Right renal pelvis (tissue), 4 donors: ENCODE results near the gene CD44. TPM values are rescaled to one million over a fixed set of nuclear protein-coding genes. Genes with fewer than 3 reads are reported as not detected.

Experiments used
- DNase-seq, 4 donors: peaks; one replicate each; pipeline ENCODE4 v3.0.0-alpha.2; 2013; ENCODE audit warnings: low read depth in 4 of 4, low spot score in 3 of 4, missing footprints in 1 of 4
- polyA plus RNA-seq, 4 donors: library from polyadenylated mRNA; unstranded; fragments of 120-200 nt; gene quantifications; one replicate each; pipeline ENCODE4 v1.2.1, GENCODE V29; 2013; ENCODE audit not compliant: insufficient read length in 4 of 4

The CD44 gene
- polyA plus RNA-seq, 4 donors: 11.6 to 15.2 (median 12.3) TPM

DNA sequence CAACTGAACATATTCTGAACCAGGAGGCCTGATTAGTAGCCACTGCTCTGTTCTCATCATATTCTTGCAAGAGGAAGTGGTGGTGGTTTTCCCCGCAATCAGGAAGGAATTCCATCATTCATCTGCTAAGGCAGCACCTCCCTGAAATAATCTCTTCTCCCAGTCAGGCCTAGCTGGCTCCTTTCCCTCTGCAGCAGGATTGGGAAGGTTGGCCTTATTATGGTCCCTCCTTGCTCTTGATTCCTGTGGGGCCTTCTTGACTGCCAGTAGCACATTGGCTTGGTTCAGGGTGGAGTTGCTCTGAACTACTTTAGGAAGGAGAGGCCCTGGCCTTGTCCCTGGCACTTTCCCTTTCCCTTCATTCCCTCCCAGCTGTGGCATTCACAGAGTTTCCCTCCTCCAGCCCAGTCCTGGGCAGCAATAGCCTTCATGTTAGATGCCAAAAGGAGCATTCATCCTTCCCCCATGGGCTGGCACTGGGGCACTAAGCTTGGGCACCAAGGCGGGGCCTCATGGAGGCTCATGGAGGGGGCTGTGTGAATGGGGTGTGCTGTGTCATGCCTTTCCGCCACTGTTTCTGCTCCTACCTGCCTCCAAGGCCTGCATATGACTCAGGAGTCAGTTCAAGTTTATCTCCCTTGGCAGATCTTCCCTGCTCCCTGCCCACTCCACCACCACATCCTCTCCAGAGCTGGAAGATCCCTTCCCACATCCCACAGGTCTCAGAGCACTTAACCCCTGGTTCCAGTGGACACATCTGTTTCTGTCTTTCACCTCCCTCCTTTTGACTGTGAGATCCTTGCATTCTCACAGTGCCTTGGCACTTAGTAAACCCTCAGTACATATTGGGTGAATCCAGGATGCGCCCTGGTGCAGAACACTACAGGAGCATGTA is 27.6 kb upstream of the CD44 start:
- no peak for DNase-seq

DNA sequence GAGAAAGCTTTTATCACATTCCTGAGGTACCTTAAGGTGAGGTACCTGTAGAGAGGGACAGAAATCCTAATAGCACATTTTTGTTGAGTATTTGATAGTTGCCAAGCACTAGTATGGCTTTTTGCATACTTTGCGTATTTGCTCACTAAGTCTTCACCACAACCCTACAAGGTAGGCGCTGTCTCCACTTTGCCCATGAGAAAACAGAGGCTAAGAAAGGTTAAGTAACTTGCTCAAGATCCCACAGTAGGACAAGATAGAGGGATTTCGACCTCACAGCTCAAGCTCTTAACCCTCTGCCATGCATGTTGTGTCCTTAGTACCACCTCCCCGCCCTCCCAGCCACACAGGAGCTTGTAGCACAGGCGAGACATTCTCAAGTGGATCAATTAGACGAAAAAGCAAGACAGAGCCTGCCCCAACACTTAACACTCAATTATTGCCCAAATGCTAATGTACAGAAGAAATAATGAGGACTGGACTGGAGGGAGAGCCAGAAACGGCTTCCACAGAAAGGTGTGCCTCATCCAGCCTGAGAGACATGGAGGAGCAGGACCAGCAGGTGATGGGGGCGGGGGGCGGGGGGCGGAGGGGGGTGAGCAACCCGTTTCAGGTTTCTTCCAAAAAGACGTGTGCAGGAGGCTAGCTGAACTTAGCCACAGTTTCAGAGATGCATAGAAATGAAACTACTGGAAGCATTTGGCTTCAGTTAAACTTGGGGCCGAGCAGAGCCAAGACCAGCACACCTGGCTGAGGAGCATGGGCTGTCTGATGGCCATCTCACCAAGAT is 26.7 kb upstream of the CD44 start:
- DNase-seq: no peak

DNA sequence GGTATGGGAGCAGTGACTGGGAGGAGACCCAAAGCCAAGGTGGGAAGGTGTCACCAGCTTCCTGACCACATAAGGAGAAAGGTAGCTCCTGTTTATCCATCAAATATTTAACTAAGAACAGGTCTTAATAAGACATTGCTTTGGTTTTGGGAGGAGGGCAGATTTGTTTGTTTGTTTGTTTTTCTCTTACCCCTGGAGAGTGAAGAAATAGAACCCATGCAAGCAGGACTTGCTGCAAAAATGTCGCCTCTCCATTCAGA is 26.2 kb upstream of the CD44 start:
- DNase-seq: no peak

GRCh38 chr11:35114906-35115687 is 23.9 kb upstream of the CD44 start:
- DNase-seq: no peak

DNA sequence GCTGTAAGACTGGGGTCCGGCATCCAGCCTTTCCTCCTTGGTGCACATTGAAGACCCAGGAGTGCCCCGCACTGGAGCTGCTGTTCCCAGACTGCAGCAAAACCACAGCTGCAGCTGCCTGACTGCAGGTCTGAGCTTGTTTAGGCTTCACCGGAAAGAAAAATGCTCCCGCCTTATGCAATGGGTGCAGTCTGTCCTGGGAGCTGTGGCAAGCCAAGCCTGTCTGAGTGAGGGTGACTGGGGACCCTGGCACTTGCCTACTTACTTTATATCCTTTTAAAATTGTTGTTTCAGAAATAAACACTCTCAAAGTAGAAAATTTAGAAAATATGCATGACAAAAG is 23.3 kb upstream of the CD44 start:
- DNase-seq: no peak

DNA sequence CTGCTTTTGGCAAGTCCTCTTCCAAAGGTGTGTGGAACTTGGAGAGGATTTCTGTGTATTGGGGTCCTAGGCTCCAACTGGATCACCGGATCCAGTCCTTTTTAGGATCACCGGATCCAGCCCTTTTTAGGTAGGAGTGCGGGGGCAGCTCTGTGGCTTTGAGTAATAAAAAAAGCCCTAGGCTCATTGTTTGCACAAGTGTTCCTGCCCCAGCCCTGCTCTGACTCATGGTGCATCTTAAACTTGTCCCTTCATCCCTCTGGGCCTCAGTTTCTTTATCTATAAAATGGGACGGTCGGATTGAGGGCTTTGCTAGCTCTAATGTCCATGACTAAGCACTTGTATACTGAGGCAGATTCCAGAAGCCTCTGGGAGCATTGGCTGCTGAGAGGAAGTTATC is 22.7 kb upstream of the CD44 start:
- DNase-seq: no peak

- DNase-seq: no peak
These were observed 22.0 kb upstream of the CD44 start for GRCh38 chr11:35116762-35117640.

GRCh38 chr11:35118906-35119305 is 20.1 kb upstream of the CD44 start:
- no peak for DNase-seq

DNA sequence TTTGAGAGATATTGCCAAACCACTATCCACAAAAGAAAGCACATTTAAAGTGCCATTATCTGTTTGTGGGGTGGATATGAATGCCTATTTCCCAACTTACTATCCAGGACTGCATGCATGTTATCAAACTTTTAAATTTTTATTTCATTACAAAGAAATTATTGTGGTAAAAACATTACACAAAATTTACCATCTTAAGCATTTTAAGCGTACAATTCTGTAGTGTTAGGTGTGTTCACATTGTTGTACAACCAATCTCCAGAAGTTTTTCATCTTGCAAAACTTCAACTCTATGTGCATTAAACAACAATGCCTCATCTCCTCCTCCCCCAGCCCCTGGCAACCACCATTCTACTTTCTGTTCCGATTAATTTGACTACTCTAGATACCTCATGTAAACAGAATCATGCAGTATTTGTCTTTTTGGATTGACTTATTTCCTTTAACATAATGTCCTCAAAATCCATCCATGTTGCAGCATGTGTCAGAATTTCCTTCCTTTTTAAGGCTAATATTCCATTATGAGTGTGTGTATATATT is 17.6 kb upstream of the CD44 start:
- DNase-seq: no peak

GRCh38 chr11:35122308-35122707 is 16.7 kb upstream of the CD44 start:
- no peak for DNase-seq

DNA sequence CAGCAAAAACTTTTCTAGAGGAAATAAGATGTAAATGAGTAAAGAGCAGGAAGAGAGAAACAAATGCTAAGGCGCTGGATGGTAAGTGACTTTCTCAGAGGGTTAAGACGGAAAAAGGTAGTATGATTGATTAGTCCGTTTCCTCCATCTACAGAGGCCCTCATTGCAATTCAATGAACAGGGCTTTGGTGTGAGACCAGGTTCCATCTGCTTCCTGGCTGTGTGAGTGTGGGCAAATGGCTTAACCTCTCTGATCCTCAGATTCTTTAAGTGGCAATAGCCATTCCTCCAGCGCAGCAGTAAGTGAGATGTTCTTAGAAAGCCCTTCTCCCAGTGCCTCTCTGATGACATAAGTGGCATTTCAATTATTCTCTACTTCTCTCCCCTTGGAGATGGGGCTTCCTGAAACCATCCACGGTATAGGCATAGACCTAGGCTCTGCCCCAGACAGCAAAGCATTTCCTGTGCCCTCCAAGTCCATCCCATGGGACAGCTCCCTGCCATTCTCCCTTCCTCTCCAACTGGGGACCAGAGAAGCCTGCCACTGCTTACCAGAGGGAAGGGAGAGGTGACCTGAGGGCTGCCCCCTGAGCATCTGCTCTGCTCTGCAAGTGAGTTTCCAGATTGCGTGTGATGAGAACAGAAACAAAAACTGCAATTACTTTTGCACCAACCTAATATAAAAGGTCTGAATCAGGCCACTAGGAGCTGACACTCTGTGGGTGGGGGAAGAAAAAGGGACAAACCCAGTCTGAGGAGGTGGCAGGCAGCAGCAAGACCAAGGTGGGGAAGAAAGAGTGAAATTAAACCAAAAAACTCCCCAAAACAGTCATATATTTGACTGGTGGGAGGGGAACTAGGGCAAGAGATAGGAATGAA is 12.7 kb upstream of the CD44 start:
- DNase-seq: no peak

GRCh38 chr11:35126879-35127581 is 11.9 kb upstream of the CD44 start:
- no peak for DNase-seq

DNA sequence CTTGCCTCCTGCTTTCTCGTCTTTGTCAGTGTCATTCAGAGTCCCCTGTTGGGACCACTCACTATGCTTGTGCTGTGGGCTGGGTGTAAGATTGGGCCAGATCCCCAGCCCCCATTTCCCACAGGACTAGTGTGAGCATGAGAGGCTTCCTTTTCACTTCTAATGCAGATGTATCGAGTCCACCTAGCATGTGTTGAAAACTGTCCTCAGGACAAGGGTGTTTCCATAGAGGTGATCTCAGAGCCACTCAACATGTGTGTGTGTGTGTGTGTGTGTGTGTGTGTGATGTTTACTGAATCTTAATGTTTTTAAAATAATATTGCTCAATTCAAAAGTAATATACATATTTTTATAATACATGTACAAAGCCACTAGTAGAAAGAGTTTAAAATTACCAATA is 11.4 kb upstream of the CD44 start:
- DNase-seq: no peak

- no peak for DNase-seq
These were observed 7.9 kb upstream of the CD44 start for GRCh38 chr11:35131094-35131493.

- DNase-seq: no peak
These were observed 7.1 kb upstream of the CD44 start for GRCh38 chr11:35131886-35132285.

DNA sequence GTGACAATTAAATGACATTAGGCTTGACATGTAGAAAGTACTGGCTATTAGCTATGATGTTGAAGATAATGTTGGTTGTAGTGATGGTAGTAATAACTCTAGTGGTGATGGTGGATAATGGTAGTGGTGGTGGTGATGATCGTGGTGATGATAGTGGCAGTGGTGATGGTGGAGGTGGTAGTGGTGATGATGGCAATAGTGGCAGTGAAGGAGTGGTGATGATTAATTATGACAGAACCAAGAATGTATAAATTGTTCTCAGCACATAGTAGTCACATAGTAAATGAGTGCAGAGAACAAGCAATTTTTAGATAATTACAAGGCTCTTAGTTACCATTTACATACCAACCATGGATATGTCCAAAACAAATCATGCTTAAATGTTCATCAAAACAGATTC is 5.3 kb upstream of the CD44 start:
- no peak for DNase-seq

DNA sequence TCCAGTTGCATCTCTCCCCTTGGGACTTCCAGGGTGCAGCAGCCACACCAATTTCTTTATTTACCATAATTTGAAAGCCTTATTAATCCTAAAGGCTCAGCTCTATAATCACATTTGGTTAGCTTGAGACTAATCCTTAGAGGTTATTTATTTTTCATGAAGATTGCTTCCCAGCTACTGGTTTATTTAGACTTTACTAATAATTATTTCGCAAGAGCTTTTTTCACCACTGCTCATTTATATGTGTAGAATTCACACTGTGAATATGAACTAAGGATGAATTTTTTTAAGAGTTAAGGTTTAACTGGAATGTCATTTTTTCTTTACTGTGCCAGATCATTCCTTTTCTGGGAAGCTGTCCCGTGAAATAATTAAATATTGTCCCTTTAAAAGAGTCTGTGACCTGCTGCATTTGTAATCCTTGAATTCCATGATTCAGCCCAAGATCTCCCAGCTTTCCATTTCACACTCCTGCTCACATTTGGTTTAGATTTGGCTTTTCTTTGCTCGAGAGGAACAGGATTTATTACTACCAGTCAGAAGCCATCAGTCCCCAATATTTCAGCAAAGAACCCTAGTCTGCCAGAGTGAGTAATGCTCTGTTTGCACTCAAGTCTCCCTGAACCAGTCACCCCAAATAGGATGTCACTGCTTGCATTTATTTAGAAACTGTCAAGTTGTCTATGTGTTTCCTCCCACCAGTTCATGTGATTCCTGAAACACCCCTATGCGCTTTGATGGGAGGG is 4.4 kb upstream of the CD44 start:
- DNase-seq: no peak

DNA sequence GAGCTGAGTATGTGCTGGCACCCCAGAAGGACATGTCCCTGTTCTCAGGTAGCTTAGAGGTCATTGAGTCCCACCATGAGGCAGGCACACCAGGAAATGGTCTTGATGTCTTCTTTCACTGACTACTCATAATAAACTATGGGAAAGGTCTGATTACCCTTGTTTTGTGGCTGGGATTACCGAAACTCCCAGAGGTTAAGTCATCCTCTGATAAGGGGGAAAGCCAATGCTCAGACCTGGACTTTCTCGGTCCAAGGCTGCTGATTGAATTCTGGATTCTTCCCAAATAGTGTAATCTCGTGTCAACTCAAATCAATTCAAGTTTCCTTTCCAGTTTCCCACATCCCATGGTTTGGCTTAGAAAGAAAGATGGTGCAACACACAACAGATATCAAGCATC is 3.7 kb upstream of the CD44 start:
- no peak for DNase-seq
